ENCODE results near the gene KCNIP1. TPM values are rescaled to one million over a fixed set of nuclear protein-coding genes. Genes with fewer than 3 reads are reported as not detected.

Gene KCNIP1
- polyA plus RNA-seq, 1 donor (not counting 4 experiments of a cell fraction or from before 2014, with no cell fraction given): not detected

GRCh38 chr5:170693701-170694100 lies 189.9 kb downstream of the KCNIP1 start:
- no peak for DNase-seq (ENCODE audit: low read depth, low spot score)
- no peak overlapping the region for H3K9ac ChIP-seq (ENCODE audit: control insufficient read depth, extremely low read depth, insufficient read depth, low read length)
- no peaks in the 10 kb centered on the region for H3K9me1 ChIP-seq (ENCODE audit: control insufficient read depth, extremely low read depth, insufficient read depth, low read length)
- no peaks in the 10 kb centered on the region for H3K27me3 ChIP-seq (ENCODE audit: control insufficient read depth, extremely low read depth, insufficient read depth, low read length)
- no peaks in the 10 kb centered on the region for H4K20me1 ChIP-seq (ENCODE audit: control insufficient read depth, extremely low read depth, insufficient read depth, low read length)
- dilution Hi-C loops (cut with MboI; ENCODE audit: extremely low pct_ligation_motif_present, low sequenced_read_pairs): no loop called here
- H3K4me1 ChIP-seq (ENCODE audit: control insufficient read depth, extremely low read depth, insufficient read depth, low read length): no peaks in the 10 kb centered on the region
- no peak for FAIRE-seq
- no peaks in the 10 kb centered on the region for H3K79me2 ChIP-seq (ENCODE audit: control insufficient read depth, insufficient read depth, low read length)
- no peaks in the 10 kb centered on the region for H3K9me3 ChIP-seq (ENCODE audit: control insufficient read depth, low read depth, low read length)
- TF ChIP-seq CTCF (optimal IDR thresholded peaks at IDR 0.05 in 1 of 3, IDR thresholded peaks at IDR 0.05 in 1 of 3, conservative IDR thresholded peaks at IDR 0.05 in 1 of 3; ENCODE audit: extremely low read depth in 1 of 3, insufficient read depth in 2 of 3, low read length in 3 of 3) (no peak), EZH2 (IDR thresholded peaks at IDR 0.05; ENCODE audit: low read length) (no peak)
- no peaks in the 10 kb centered on the region for H3K36me3 ChIP-seq (ENCODE audit: control insufficient read depth in 2 of 2, extremely low read depth in 1 of 2, insufficient read depth in 2 of 2, low read length in 2 of 2)
- no peak overlapping the region for H2AFZ ChIP-seq (ENCODE audit: control insufficient read depth, low read length)
- no peak overlapping the region for H3K4me3 ChIP-seq (ENCODE audit: control insufficient read depth in 2 of 3, extremely low read depth in 1 of 3, insufficient read depth in 2 of 3, low read depth in 1 of 3, low read length in 3 of 3)
- H3K4me2 ChIP-seq (ENCODE audit: control insufficient read depth, extremely low read depth, insufficient read depth, low read depth, low read length): no peak overlapping the region
- no peak overlapping the region for H3K27ac ChIP-seq (ENCODE audit: control insufficient read depth, insufficient read depth, low read length)

GRCh38 chr5:170694911-170695310 lies 191.1 kb downstream of the KCNIP1 start:
- dilution Hi-C loops (cut with MboI; ENCODE audit: extremely low pct_ligation_motif_present, low sequenced_read_pairs): no loop called here
- H3K27me3 ChIP-seq (ENCODE audit: control insufficient read depth, extremely low read depth, insufficient read depth, low read length): no peaks in the 10 kb centered on the region
- H3K9ac ChIP-seq (ENCODE audit: control insufficient read depth, extremely low read depth, insufficient read depth, low read length): no peak overlapping the region

More at GRCh38 chr5:170694911-170695310, 191.1 kb downstream of the KCNIP1 start:
- DNase-seq (ENCODE audit: low read depth, low spot score) (no peak), FAIRE-seq (no peak)
- Histone ChIP-seq H3K36me3 (ENCODE audit: control insufficient read depth in 2 of 2, extremely low read depth in 1 of 2, insufficient read depth in 2 of 2, low read length in 2 of 2) (no peaks in the 10 kb centered on the region), H4K20me1 (ENCODE audit: control insufficient read depth, extremely low read depth, insufficient read depth, low read length) (no peaks in the 10 kb centered on the region), H3K79me2 (ENCODE audit: control insufficient read depth, insufficient read depth, low read length) (no peaks in the 10 kb centered on the region), H2AFZ (ENCODE audit: control insufficient read depth, low read length) (no peak overlapping the region), H3K4me2 (ENCODE audit: control insufficient read depth, extremely low read depth, insufficient read depth, low read depth, low read length) (no peak overlapping the region), H3K4me1 (ENCODE audit: control insufficient read depth, extremely low read depth, insufficient read depth, low read length) (no peaks in the 10 kb centered on the region), H3K9me3 (ENCODE audit: control insufficient read depth, low read depth, low read length) (no peaks in the 10 kb centered on the region), H3K4me3 (ENCODE audit: control insufficient read depth in 2 of 3, extremely low read depth in 1 of 3, insufficient read depth in 2 of 3, low read depth in 1 of 3, low read length in 3 of 3) (no peak overlapping the region), H3K27ac (ENCODE audit: control insufficient read depth, insufficient read depth, low read length) (no peak overlapping the region), H3K9me1 (ENCODE audit: control insufficient read depth, extremely low read depth, insufficient read depth, low read length) (no peaks in the 10 kb centered on the region)
- no peak for TF ChIP-seq CTCF (optimal IDR thresholded peaks at IDR 0.05 in 1 of 3, IDR thresholded peaks at IDR 0.05 in 1 of 3, conservative IDR thresholded peaks at IDR 0.05 in 1 of 3; ENCODE audit: extremely low read depth in 1 of 3, insufficient read depth in 2 of 3, low read length in 3 of 3)
- TF ChIP-seq EZH2 (IDR thresholded peaks at IDR 0.05; ENCODE audit: low read length): no peak

All from keratinocyte (primary cell).